HG02943 (cell line): ENCODE data around the gene CCDC57.
"Not testable (repeated sequence)": the region's sequence is repeated elsewhere in the genome, so short reads cannot be mapped to it uniquely, and the experiment has no call there.

Experiments
- ATAC-seq: cut with Tn5 transposase; IDR thresholded peaks from one replicate; pipeline ENCODE4 v1.9.1; 2021; ENCODE audit warnings: mild to moderate bottlenecking, low read depth, moderate library complexity; ENCODE audit not compliant: unreplicated experiment

Gene CCDC57

GRCh38 chr17:82180776-82181528 lies 31.7 kb downstream of the CCDC57 start:
- ATAC-seq: no peak

GRCh38 chr17:82179946-82180475 lies 32.6 kb downstream of the CCDC57 start:
- ATAC-seq: no peak

GRCh38 chr17:82179412-82179811 lies 33.2 kb downstream of the CCDC57 start:
- no peak for ATAC-seq

GRCh38 chr17:82178499-82179261 lies 34.0 kb downstream of the CCDC57 start:
- ATAC-seq: no peak

GRCh38 chr17:82177761-82178498 lies 34.7 kb downstream of the CCDC57 start:
- ATAC-seq: no peak

GRCh38 chr17:82177276-82177675 lies 35.4 kb downstream of the CCDC57 start:
- ATAC-seq: no peak

- no peak for ATAC-seq
These were observed 36.7 kb downstream of the CCDC57 start for GRCh38 chr17:82175951-82176350.

- no peak for ATAC-seq
These were observed 37.4 kb downstream of the CCDC57 start for GRCh38 chr17:82175201-82175600.

- ATAC-seq: not testable (repeated sequence)
These were observed 38.4 kb downstream of the CCDC57 start for GRCh38 chr17:82174042-82174857.

GRCh38 chr17:82173351-82174041 lies 39.1 kb downstream of the CCDC57 start:
- ATAC-seq: no peak

- ATAC-seq: no peak
These were observed 40.0 kb downstream of the CCDC57 start for GRCh38 chr17:82172486-82173160.

- no peak for ATAC-seq
These were observed 40.8 kb downstream of the CCDC57 start for GRCh38 chr17:82171750-82172375.

GRCh38 chr17:82170412-82170961 lies 42.2 kb downstream of the CCDC57 start:
- no peak for ATAC-seq

GRCh38 chr17:82168568-82168967 lies 44.1 kb downstream of the CCDC57 start:
- no peak for ATAC-seq

- no peak for ATAC-seq
These were observed 45.6 kb downstream of the CCDC57 start for GRCh38 chr17:82167028-82167427.

- no peak for ATAC-seq
These were observed 47.8 kb downstream of the CCDC57 start for GRCh38 chr17:82164853-82165252.

GRCh38 chr17:82161216-82161615 lies 51.4 kb downstream of the CCDC57 start:
- ATAC-seq: no peak

- ATAC-seq: no peak
These were observed 52.6 kb downstream of the CCDC57 start for GRCh38 chr17:82160075-82160474.
